PFSK-1 (cell line): ENCODE results near the gene CLDN4.

Experiments used
- FOXP2 ChIP-seq: optimal IDR thresholded peaks from 2 replicates; pipeline ENCODE3; 2011; ENCODE audit warnings: borderline replicate concordance, control low read depth, inconsistent platforms; ENCODE audit not compliant: insufficient read depth; ENCODE audit errors: extremely low read length, extremely low read depth
- POLR2AphosphoS5 ChIP-seq: IDR thresholded peaks from 2 replicates; pipeline ENCODE4 v1.6.1; 2012; ENCODE audit warnings: low read depth, mild to moderate bottlenecking, control low read depth, low read length, moderate library complexity
- SIN3A ChIP-seq: IDR thresholded peaks from 2 replicates; pipeline ENCODE4 v1.6.1; 2012; ENCODE audit warnings: mild to moderate bottlenecking, low read length, moderate library complexity, borderline replicate concordance; ENCODE audit not compliant: insufficient read depth
- TAF1 ChIP-seq: IDR thresholded peaks from 2 replicates; pipeline ENCODE4 v1.6.1; 2012; ENCODE audit warnings: low read length, control low read depth, borderline replicate concordance; ENCODE audit not compliant: insufficient read depth
- TF ChIP-seq, protein P1 (sequence below), 2 experiments: IDR thresholded peaks; 2 replicates each; pipeline versions ENCODE4 v1.6.1 to v1.8.0; 2011 to 2012; ENCODE audit warnings: low read depth in 2 of 2, low read length in 2 of 2, control low read depth in 1 of 2, inconsistent platforms in 1 of 2, mild to moderate bottlenecking in 1 of 2, moderate library complexity in 1 of 2; ENCODE audit not compliant: insufficient read depth in 1 of 2

Gene CLDN4

GRCh38 chr7:73828972-73829371, 1.8 kb upstream of the CLDN4 start:
- TF ChIP-seq POLR2AphosphoS5 = no peak
- TF ChIP-seq FOXP2 = no peak

- TF ChIP-seq FOXP2 = no peak
- TF ChIP-seq TAF1 = no peak
- TF ChIP-seq, protein P1, sequence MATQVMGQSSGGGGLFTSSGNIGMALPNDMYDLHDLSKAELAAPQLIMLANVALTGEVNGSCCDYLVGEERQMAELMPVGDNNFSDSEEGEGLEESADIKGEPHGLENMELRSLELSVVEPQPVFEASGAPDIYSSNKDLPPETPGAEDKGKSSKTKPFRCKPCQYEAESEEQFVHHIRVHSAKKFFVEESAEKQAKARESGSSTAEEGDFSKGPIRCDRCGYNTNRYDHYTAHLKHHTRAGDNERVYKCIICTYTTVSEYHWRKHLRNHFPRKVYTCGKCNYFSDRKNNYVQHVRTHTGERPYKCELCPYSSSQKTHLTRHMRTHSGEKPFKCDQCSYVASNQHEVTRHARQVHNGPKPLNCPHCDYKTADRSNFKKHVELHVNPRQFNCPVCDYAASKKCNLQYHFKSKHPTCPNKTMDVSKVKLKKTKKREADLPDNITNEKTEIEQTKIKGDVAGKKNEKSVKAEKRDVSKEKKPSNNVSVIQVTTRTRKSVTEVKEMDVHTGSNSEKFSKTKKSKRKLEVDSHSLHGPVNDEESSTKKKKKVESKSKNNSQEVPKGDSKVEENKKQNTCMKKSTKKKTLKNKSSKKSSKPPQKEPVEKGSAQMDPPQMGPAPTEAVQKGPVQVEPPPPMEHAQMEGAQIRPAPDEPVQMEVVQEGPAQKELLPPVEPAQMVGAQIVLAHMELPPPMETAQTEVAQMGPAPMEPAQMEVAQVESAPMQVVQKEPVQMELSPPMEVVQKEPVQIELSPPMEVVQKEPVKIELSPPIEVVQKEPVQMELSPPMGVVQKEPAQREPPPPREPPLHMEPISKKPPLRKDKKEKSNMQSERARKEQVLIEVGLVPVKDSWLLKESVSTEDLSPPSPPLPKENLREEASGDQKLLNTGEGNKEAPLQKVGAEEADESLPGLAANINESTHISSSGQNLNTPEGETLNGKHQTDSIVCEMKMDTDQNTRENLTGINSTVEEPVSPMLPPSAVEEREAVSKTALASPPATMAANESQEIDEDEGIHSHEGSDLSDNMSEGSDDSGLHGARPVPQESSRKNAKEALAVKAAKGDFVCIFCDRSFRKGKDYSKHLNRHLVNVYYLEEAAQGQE (IDR thresholded peaks at IDR 0.05; ENCODE audit: insufficient read depth in 1 of 2, low read depth in 2 of 2, low read length in 2 of 2) = no peak
- TF ChIP-seq POLR2AphosphoS5 = no peak
- no peak for TF ChIP-seq SIN3A
Observed at GRCh38 chr7:73829505-73829904, 1.3 kb upstream of the CLDN4 start.

DNA sequence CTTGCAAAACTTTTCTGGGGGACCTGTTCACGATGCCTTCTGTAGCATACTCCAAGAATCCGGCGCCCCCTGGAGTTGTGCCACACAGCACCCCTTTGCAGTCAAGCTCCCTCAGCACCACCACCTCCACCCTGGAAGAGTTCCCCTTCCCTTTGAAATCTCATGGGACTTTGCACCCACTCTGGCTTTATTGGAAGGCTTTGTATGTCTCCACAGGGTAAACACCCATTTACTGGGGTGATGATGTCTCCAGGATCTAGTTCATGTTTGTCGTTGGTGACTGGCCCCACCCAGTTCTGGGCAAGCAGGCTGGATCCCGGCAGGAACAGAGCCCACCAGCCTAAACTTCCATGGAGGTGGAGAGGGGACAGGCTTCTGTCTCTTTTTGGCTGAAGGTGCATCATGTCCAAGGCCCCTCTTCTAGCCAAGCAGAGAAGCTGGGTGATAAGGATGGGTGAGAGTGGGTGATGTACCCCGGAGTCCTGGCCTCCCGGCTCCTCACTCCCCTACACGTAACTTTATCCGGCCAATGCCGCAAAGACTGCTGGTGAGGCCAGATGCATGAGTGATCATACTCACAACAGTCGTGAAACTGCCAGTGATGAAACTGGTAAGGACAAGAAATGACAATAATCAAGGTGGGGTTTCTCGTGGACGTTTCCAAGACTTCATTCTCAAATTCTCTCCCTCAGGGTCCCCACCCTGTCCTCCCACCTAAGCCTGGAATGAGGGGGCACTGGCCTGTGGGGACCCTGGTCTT, 695 bp upstream of the CLDN4 start:
- TF ChIP-seq TAF1 = no peak
- TF ChIP-seq, protein P1 (IDR thresholded peaks at IDR 0.05; ENCODE audit: insufficient read depth in 1 of 2, low read depth in 2 of 2, low read length in 2 of 2) = no peak
- no peak for TF ChIP-seq SIN3A
- no peak for TF ChIP-seq FOXP2
- no peak for TF ChIP-seq POLR2AphosphoS5

- TF ChIP-seq FOXP2 (no peak), POLR2AphosphoS5 (no peak), SIN3A (no peak), TAF1 (no peak)
- TF ChIP-seq, protein P1 (IDR thresholded peaks at IDR 0.05; ENCODE audit: insufficient read depth in 1 of 2, low read depth in 2 of 2, low read length in 2 of 2) = no peak
Observed at GRCh38 chr7:73831584-73831833, 713 bp downstream of the CLDN4 start.

DNA sequence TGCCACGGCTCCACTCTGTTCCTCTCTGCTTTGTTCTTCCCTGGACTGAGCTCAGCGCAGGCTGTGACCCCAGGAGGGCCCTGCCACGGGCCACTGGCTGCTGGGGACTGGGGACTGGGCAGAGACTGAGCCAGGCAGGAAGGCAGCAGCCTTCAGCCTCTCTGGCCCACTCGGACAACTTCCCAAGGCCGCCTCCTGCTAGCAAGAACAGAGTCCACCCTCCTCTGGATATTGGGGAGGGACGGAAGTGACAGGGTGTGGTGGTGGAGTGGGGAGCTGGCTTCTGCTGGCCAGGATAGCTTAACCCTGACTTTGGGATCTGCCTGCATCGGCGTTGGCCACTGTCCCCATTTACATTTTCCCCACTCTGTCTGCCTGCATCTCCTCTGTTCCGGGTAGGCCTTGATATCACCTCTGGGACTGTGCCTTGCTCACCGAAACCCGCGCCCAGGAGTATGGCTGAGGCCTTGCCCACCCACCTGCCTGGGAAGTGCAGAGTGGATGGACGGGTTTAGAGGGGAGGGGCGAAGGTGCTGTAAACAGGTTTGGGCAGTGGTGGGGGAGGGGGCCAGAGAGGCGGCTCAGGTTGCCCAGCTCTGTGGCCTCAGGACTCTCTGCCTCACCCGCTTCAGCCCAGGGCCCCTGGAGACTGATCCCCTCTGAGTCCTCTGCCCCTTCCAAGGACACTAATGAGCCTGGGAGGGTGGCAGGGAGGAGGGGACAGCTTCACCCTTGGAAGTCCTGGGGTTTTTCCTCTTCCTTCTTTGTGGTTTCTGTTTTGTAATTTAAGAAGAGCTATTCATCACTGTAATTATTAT, 1.2 kb downstream of the CLDN4 start:
- no peak for TF ChIP-seq FOXP2
- no peak for TF ChIP-seq TAF1
- no peak for TF ChIP-seq POLR2AphosphoS5
- TF ChIP-seq SIN3A = no peak

DNA sequence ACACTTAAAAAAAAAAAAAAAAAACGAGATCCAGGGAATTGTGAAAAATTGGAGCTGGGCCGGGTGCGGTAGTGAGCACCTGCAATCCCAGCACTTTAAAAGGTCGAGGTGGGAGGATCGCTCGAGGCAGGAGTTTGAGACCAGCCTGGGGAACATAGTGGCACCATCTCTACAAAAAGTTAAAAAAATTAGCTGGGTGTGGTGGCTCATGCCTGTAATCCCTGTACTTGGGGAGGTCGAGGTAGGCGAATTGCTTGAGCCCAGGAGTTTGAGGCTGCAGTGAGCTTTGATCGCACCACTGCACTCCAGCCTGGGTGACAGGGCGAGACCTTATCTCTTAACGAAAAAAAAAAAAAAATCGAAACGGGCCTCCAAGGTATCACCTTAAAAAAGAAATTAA, 2.0 kb downstream of the CLDN4 start:
- TF ChIP-seq FOXP2 (no peak), SIN3A (no peak), POLR2AphosphoS5 (no peak), TAF1 (no peak)
- TF ChIP-seq, protein P1 (IDR thresholded peaks at IDR 0.05; ENCODE audit: insufficient read depth in 1 of 2, low read depth in 2 of 2, low read length in 2 of 2) = no peak
